GM23338 (cell line): ENCODE data around the gene CSTPP1. TPM values are rescaled to one million over a fixed set of nuclear protein-coding genes. Genes with fewer than 3 reads are reported as not detected.
A peak's percentile ranks its signal among the peaks of the same experiment; 100 is the strongest.

Experiments used
- ATAC-seq: fragments of 200-7000 bp; cut with Tn5 transposase; 3 replicates; pipeline ENCODE4 v1.9.1; 2020
- DNase-seq: peaks from one replicate; pipeline ENCODE4 v3.0.0-alpha.2; 2015; ENCODE audit warnings: low spot score
- H2AFZ ChIP-seq: fragments of 200-600 bp; sonication (generic); 2 replicates; pipeline ENCODE4 v1.8.0; 2016; ENCODE audit warnings: antibody characterized with exemption, mild to moderate bottlenecking, moderate library complexity
- H3F3A ChIP-seq: fragments of 200-600 bp; sonication (generic); replicated peaks from 2 replicates; pipeline ENCODE4 v1.8.0; 2017; ENCODE audit warnings: antibody characterized with exemption, mixed run types, low read depth
- H3K27ac ChIP-seq: fragments of 200-600 bp; sonication (generic); 2 replicates; pipeline ENCODE4 v1.6.1; 2016; ENCODE audit warnings: low read depth
- H3K27me3 ChIP-seq: fragments of 200-600 bp; sonication (generic); 2 replicates; pipeline ENCODE4 v1.8.0; 2016; ENCODE audit warnings: mild to moderate bottlenecking, mixed run types, moderate library complexity; ENCODE audit not compliant: insufficient read depth
- H3K36me3 ChIP-seq: fragments of 200-600 bp; sonication (generic); 2 replicates; pipeline ENCODE4 v1.8.0; 2016; ENCODE audit warnings: mild to moderate bottlenecking; ENCODE audit not compliant: insufficient read depth
- H3K4me1 ChIP-seq: fragments of 200-600 bp; sonication (generic); 2 replicates; pipeline ENCODE4 v1.8.0; 2016; ENCODE audit warnings: mild to moderate bottlenecking, moderate library complexity; ENCODE audit not compliant: insufficient read depth
- H3K4me2 ChIP-seq: fragments of 200-600 bp; sonication (generic); 2 replicates; pipeline ENCODE4 v1.7.1; 2017; ENCODE audit warnings: mixed run types
- H3K4me3 ChIP-seq: fragments of 200-600 bp; sonication (generic); 2 replicates; pipeline ENCODE4 v1.6.1; 2016; ENCODE audit warnings: mixed run types
- H3K79me2 ChIP-seq: fragments of 200-600 bp; sonication (generic); replicated peaks from 2 replicates; pipeline ENCODE4 v1.8.0; 2017; ENCODE audit warnings: mild to moderate bottlenecking; ENCODE audit not compliant: insufficient read depth
- H3K9me2 ChIP-seq: fragments of 200-600 bp; sonication (generic); 2 replicates; pipeline ENCODE4 v1.8.0; 2017; ENCODE audit not compliant: insufficient read depth
- H4K20me1 ChIP-seq: fragments of 200-600 bp; sonication (generic); replicated peaks from 2 replicates; pipeline ENCODE4 v1.8.0; 2017; ENCODE audit warnings: mild to moderate bottlenecking; ENCODE audit not compliant: insufficient read depth
- H3K27ac Mint-ChIP-seq: 2 replicates; pipeline ENCODE4 v1.8.0; 2020; ENCODE audit warnings: inconsistent platforms, mild to moderate bottlenecking, moderate library complexity, mixed read lengths
- H3K27me3 Mint-ChIP-seq: 3 replicates; pipeline ENCODE4 v1.8.0; 2022; ENCODE audit warnings: low read depth, mild to moderate bottlenecking, moderate library complexity, mixed read lengths, inconsistent platforms; ENCODE audit not compliant: insufficient read depth, poor library complexity
- H3K36me3 Mint-ChIP-seq: 3 replicates; pipeline ENCODE4 v1.8.0; 2021; ENCODE audit warnings: low read depth, mild to moderate bottlenecking, inconsistent platforms, moderate library complexity, mixed read lengths
- H3K4me1 Mint-ChIP-seq: 3 replicates; pipeline ENCODE4 v1.8.0; 2020; ENCODE audit warnings: mild to moderate bottlenecking, inconsistent platforms, mixed read lengths
- H3K4me3 Mint-ChIP-seq: 3 replicates; pipeline ENCODE4 v1.8.0; 2021; ENCODE audit warnings: moderate library complexity, mild to moderate bottlenecking, inconsistent platforms, mixed read lengths
- H3K9me3 Mint-ChIP-seq: 3 replicates; pipeline ENCODE4 v1.8.0; 2020; ENCODE audit warnings: moderate library complexity, mild to moderate bottlenecking, inconsistent platforms, mixed read lengths
- CREB1 ChIP-seq: fragments of 250-450 bp; sonication (Bioruptor Pico); IDR thresholded peaks from 2 replicates; pipeline ENCODE4 v1.5.0; 2020; ENCODE audit warnings: low read depth, mild to moderate bottlenecking, moderate library complexity
- EZH2 ChIP-seq: fragments of 200-600 bp; sonication (generic); IDR thresholded peaks from one replicate; pipeline ENCODE4 v1.8.0; 2017; ENCODE audit warnings: antibody characterized with exemption, mild to moderate bottlenecking, low read depth; ENCODE audit not compliant: unreplicated experiment
- EZH2phosphoT487 ChIP-seq: fragments of 200-600 bp; sonication (generic); IDR thresholded peaks from one replicate; pipeline ENCODE4 v1.8.1; 2018; ENCODE audit warnings: antibody characterized with exemption; ENCODE audit not compliant: unreplicated experiment
- JUNB ChIP-seq: IDR thresholded peaks from one replicate; pipeline ENCODE4 v1.6.1; 2016; ENCODE audit warnings: antibody characterized with exemption; ENCODE audit not compliant: unreplicated experiment
- NANOG ChIP-seq: IDR thresholded peaks from 2 replicates; pipeline ENCODE4 v1.6.1; 2016; ENCODE audit warnings: antibody characterized with exemption, borderline replicate concordance
- POLR2AphosphoS5 ChIP-seq: IDR thresholded peaks from 2 replicates; pipeline ENCODE4 v1.6.1; 2016; ENCODE audit warnings: antibody characterized with exemption, low read depth
- STAT1 ChIP-seq: IDR thresholded peaks from one replicate; pipeline ENCODE4 v1.6.1; 2016; ENCODE audit warnings: antibody characterized with exemption; ENCODE audit not compliant: unreplicated experiment
- ZNF114 ChIP-seq: fragments of 250-450 bp; sonication (Bioruptor Pico); IDR thresholded peaks from 2 replicates; pipeline ENCODE4 v1.5.0; 2020; ENCODE audit warnings: mild to moderate bottlenecking, moderate library complexity
- ZNF331 ChIP-seq: fragments of 250-450 bp; sonication (Bioruptor Pico); IDR thresholded peaks from 2 replicates; pipeline ENCODE4 v1.5.0; 2020; ENCODE audit warnings: low read depth, mild to moderate bottlenecking, moderate library complexity
- polyA plus RNA-seq: library from polyadenylated mRNA; unstranded; fragments of >200 nt; fragmentation: Nextera tagmentation; extraction: Ambion mirVana; gene quantifications from 2 replicates; pipeline ENCODE4 v1.2.1, GENCODE V29; 2016
- total RNA-seq: library from RNA; depleted of rRNA; stranded (reverse); fragments of >200 nt; shearing (Covaris generic); gene quantifications from 2 replicates; pipeline ENCODE4 v1.2.3, GENCODE V29; 2014
- TF ChIP-seq, protein P1 (sequence below), 2 experiments: fragments of 200-600 bp in 1 of 2; sonication (generic) in 1 of 2; conservative IDR thresholded peaks; 2 replicates each; pipeline versions ENCODE4 v1.5.1 to v1.6.1; 2016 to 2017; ENCODE audit warnings: antibody characterized with exemption in 2 of 2, low read depth in 2 of 2, mild to moderate bottlenecking in 2 of 2, moderate library complexity in 1 of 2
- TF ChIP-seq, protein P2 (sequence below): fragments of 250-450 bp; sonication (Bioruptor Pico); IDR thresholded peaks from 2 replicates; pipeline ENCODE4 v1.5.0; 2020; ENCODE audit warnings: mild to moderate bottlenecking, moderate library complexity
- TF ChIP-seq, protein P3 (sequence below): IDR thresholded peaks from one replicate; pipeline ENCODE4 v1.6.1; 2018; ENCODE audit warnings: antibody characterized with exemption; ENCODE audit not compliant: unreplicated experiment
- TF ChIP-seq, protein P4 (sequence below): IDR thresholded peaks from 2 replicates; pipeline ENCODE4 v1.6.1; 2016; ENCODE audit warnings: antibody characterized with exemption

Gene CSTPP1
- total and polyA plus RNA-seq, 2 experiments from 2014 or later, result 23.5 to 42.6 TPM

DNA sequence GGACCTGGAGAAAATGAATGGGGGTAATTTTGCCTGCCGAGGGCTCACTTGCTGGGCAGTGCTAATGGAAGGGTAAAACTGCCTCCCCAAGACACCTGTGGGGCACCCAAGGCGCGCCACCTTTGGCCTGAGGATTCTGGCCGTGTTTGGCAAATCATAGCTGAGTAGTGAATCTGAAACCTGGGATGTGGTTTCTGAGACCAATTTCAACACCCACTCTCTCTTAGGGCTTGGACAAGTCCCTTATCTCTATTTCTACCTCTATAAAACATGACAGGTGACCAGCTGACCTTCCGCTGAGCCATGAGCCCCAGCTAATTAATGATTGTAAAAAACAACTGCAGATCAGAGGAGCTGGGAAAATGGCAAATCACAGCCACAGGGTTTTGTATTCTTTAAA is 251.2 kb downstream of the CSTPP1 start:
- peak overlapping the region; percentile 99 for H3K4me2 ChIP-seq
- peaks cover 20% of the 10 kb centered on the region for H3K27me3 ChIP-seq
- H3K27ac Mint-ChIP-seq, result no peak overlapping the region
- H3K4me3 ChIP-seq, result peak overlapping the region; percentile 96
- no peak for ATAC-seq
- peak overlapping the region; percentile 85 for H3K4me3 Mint-ChIP-seq
- H3K4me1 Mint-ChIP-seq, result peaks cover 16% of the 10 kb centered on the region
- no peaks in the 10 kb centered on the region; the same call in 2 of the 3 replicates for H3K36me3 Mint-ChIP-seq
- H3K27me3 Mint-ChIP-seq, result peaks cover 19% of the 10 kb centered on the region
- no peaks in the 10 kb centered on the region for H3K9me3 Mint-ChIP-seq
- H4K20me1 ChIP-seq, result no peaks in the 10 kb centered on the region
- peak overlapping the region; percentile 88 for H3K27ac ChIP-seq
- peak overlapping the region; percentile 98 for H2AFZ ChIP-seq
- TF ChIP-seq CREB1 (CRISPR knock-in tag) (no peak), EZH2phosphoT487 (no peak), POLR2AphosphoS5 (no peak), ZNF114 (no peak), JUNB (no peak), NANOG (no peak), EZH2 (no peak), ZNF331 (no peak), STAT1 (no peak)
- TF ChIP-seq, protein P1, sequence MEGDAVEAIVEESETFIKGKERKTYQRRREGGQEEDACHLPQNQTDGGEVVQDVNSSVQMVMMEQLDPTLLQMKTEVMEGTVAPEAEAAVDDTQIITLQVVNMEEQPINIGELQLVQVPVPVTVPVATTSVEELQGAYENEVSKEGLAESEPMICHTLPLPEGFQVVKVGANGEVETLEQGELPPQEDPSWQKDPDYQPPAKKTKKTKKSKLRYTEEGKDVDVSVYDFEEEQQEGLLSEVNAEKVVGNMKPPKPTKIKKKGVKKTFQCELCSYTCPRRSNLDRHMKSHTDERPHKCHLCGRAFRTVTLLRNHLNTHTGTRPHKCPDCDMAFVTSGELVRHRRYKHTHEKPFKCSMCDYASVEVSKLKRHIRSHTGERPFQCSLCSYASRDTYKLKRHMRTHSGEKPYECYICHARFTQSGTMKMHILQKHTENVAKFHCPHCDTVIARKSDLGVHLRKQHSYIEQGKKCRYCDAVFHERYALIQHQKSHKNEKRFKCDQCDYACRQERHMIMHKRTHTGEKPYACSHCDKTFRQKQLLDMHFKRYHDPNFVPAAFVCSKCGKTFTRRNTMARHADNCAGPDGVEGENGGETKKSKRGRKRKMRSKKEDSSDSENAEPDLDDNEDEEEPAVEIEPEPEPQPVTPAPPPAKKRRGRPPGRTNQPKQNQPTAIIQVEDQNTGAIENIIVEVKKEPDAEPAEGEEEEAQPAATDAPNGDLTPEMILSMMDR (conservative IDR thresholded peaks at IDR 0.05; ENCODE audit: low read depth in 2 of 2), result no peak
- TF ChIP-seq, protein P2, sequence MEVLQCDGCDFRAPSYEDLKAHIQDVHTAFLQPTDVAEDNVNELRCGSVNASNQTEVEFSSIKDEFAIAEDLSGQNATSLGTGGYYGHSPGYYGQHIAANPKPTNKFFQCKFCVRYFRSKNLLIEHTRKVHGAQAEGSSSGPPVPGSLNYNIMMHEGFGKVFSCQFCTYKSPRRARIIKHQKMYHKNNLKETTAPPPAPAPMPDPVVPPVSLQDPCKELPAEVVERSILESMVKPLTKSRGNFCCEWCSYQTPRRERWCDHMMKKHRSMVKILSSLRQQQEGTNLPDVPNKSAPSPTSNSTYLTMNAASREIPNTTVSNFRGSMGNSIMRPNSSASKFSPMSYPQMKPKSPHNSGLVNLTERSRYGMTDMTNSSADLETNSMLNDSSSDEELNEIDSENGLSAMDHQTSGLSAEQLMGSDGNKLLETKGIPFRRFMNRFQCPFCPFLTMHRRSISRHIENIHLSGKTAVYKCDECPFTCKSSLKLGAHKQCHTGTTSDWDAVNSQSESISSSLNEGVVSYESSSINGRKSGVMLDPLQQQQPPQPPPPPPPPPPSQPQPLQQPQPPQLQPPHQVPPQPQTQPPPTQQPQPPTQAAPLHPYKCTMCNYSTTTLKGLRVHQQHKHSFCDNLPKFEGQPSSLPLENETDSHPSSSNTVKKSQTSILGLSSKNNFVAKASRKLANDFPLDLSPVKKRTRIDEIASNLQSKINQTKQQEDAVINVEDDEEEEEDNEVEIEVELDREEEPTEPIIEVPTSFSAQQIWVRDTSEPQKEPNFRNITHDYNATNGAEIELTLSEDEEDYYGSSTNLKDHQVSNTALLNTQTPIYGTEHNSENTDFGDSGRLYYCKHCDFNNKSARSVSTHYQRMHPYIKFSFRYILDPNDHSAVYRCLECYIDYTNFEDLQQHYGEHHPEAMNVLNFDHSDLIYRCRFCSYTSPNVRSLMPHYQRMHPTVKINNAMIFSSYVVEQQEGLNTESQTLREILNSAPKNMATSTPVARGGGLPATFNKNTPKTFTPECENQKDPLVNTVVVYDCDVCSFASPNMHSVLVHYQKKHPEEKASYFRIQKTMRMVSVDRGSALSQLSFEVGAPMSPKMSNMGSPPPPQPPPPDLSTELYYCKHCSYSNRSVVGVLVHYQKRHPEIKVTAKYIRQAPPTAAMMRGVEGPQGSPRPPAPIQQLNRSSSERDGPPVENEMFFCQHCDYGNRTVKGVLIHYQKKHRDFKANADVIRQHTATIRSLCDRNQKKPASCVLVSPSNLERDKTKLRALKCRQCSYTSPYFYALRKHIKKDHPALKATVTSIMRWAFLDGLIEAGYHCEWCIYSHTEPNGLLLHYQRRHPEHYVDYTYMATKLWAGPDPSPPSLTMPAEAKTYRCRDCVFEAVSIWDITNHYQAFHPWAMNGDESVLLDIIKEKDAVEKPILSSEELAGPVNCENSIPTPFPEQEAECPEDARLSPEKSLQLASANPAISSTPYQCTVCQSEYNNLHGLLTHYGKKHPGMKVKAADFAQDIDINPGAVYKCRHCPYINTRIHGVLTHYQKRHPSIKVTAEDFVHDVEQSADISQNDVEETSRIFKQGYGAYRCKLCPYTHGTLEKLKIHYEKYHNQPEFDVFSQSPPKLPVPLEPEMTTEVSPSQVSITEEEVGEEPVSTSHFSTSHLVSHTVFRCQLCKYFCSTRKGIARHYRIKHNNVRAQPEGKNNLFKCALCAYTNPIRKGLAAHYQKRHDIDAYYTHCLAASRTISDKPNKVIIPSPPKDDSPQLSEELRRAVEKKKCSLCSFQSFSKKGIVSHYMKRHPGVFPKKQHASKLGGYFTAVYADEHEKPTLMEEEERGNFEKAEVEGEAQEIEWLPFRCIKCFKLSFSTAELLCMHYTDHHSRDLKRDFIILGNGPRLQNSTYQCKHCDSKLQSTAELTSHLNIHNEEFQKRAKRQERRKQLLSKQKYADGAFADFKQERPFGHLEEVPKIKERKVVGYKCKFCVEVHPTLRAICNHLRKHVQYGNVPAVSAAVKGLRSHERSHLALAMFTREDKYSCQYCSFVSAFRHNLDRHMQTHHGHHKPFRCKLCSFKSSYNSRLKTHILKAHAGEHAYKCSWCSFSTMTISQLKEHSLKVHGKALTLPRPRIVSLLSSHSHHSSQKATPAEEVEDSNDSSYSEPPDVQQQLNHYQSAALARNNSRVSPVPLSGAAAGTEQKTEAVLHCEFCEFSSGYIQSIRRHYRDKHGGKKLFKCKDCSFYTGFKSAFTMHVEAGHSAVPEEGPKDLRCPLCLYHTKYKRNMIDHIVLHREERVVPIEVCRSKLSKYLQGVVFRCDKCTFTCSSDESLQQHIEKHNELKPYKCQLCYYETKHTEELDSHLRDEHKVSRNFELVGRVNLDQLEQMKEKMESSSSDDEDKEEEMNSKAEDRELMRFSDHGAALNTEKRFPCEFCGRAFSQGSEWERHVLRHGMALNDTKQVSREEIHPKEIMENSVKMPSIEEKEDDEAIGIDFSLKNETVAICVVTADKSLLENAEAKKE (CRISPR knock-in tag), result no peak
- TF ChIP-seq, protein P3, sequence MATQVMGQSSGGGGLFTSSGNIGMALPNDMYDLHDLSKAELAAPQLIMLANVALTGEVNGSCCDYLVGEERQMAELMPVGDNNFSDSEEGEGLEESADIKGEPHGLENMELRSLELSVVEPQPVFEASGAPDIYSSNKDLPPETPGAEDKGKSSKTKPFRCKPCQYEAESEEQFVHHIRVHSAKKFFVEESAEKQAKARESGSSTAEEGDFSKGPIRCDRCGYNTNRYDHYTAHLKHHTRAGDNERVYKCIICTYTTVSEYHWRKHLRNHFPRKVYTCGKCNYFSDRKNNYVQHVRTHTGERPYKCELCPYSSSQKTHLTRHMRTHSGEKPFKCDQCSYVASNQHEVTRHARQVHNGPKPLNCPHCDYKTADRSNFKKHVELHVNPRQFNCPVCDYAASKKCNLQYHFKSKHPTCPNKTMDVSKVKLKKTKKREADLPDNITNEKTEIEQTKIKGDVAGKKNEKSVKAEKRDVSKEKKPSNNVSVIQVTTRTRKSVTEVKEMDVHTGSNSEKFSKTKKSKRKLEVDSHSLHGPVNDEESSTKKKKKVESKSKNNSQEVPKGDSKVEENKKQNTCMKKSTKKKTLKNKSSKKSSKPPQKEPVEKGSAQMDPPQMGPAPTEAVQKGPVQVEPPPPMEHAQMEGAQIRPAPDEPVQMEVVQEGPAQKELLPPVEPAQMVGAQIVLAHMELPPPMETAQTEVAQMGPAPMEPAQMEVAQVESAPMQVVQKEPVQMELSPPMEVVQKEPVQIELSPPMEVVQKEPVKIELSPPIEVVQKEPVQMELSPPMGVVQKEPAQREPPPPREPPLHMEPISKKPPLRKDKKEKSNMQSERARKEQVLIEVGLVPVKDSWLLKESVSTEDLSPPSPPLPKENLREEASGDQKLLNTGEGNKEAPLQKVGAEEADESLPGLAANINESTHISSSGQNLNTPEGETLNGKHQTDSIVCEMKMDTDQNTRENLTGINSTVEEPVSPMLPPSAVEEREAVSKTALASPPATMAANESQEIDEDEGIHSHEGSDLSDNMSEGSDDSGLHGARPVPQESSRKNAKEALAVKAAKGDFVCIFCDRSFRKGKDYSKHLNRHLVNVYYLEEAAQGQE, result no peak
- TF ChIP-seq, protein P4, sequence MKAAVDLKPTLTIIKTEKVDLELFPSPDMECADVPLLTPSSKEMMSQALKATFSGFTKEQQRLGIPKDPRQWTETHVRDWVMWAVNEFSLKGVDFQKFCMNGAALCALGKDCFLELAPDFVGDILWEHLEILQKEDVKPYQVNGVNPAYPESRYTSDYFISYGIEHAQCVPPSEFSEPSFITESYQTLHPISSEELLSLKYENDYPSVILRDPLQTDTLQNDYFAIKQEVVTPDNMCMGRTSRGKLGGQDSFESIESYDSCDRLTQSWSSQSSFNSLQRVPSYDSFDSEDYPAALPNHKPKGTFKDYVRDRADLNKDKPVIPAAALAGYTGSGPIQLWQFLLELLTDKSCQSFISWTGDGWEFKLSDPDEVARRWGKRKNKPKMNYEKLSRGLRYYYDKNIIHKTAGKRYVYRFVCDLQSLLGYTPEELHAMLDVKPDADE, result no peak
- no peaks in the 10 kb centered on the region for H3K9me2 ChIP-seq
- H3K79me2 ChIP-seq, result peaks cover 20% of the 10 kb centered on the region
- H3K4me1 ChIP-seq, result peaks cover 15% of the 10 kb centered on the region
- no peaks in the 10 kb centered on the region for H3K36me3 ChIP-seq
- DNase-seq, result no peak
- H3F3A ChIP-seq, result peaks cover 35% of the 10 kb centered on the region
